ENCODE measurements around the gene IRF9.

Gene IRF9, protein sequence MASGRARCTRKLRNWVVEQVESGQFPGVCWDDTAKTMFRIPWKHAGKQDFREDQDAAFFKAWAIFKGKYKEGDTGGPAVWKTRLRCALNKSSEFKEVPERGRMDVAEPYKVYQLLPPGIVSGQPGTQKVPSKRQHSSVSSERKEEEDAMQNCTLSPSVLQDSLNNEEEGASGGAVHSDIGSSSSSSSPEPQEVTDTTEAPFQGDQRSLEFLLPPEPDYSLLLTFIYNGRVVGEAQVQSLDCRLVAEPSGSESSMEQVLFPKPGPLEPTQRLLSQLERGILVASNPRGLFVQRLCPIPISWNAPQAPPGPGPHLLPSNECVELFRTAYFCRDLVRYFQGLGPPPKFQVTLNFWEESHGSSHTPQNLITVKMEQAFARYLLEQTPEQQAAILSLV

DNA sequence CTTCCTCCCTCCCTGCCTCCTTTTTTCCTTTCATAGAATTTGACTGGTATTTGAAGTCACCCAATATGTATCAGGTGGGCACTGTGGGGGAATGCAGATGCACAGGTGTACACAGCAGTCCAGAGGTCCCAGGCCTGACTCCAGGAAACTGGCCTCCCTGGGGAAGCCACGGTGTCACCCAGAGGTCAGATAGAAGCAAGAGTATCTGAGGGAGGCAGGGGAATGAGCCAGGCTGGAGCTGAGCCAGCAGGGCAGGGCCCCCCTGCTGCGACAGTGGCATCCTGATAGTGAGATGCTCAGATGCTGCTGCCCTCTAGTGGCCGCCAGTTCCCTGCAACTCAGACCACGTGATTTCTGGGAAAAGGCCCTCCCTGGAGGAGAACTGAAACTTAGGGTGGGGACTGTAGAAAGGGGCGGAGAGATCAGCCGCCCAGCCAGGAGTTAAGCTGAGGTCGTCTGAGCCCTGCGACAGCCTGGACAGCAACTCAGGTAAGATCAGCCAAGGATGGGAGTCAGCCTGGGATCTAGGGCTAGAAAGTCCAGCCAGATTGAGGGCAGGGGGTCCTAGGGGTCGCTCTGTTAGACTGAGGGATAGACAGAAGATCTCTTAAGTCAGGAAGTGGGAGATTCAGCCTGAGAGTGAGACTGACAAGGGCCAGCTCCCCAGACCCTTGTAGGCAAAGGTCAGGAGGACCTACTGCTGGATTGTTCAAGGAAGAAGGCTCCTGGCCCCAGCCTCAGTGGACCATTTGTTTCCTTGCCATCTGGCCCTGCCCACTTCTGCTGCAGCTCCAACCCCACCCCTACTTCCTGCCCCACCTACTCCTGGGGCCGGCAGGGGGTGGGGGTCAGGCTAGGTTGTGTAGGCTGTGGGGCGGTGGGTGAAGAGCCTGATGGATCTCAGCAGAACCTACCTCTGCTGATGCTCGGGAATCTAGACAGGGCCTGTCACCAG lies at the start of gene IRF9:
TSS of gene IRF9 (plus strand) at position 416 of the 955 bp plus-strand sequence. CDS start 880 bp downstream, outside the sequence.
- 0 out of 2 replicates have a peak, but pooled peaks have one; percentile 10 for TF ChIP-seq EP300 (IDR thresholded peaks at IDR 0.05; ENCODE audit: borderline replicate concordance)
- TF ChIP-seq FOXM1 (IDR thresholded peaks at IDR 0.05; ENCODE audit: borderline replicate concordance, low read depth): no peak
- peak; percentile 42; the same call in 1 of the 2 replicates for TF ChIP-seq TEAD4 (IDR thresholded peaks at IDR 0.05)
- TF ChIP-seq YY1 (IDR thresholded peaks at IDR 0.05; ENCODE audit: low read depth): peak; percentile 21; the same call in 1 of the 2 replicates
- TF ChIP-seq NFIC (IDR thresholded peaks at IDR 0.05): peak; percentile 95
- TF ChIP-seq CREB1 (IDR thresholded peaks at IDR 0.05; ENCODE audit: low read depth): no peak
- TF ChIP-seq RAD21 (IDR thresholded peaks at IDR 0.05; ENCODE audit: low read depth): peak; percentile 73
- TF ChIP-seq, protein P1, sequence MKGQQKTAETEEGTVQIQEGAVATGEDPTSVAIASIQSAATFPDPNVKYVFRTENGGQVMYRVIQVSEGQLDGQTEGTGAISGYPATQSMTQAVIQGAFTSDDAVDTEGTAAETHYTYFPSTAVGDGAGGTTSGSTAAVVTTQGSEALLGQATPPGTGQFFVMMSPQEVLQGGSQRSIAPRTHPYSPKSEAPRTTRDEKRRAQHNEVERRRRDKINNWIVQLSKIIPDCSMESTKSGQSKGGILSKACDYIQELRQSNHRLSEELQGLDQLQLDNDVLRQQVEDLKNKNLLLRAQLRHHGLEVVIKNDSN (IDR thresholded peaks at IDR 0.05): peak; percentile 97
- no peak for TF ChIP-seq EGR1 (IDR thresholded peaks at IDR 0.05)
- no peak; the same call in 1 of the 2 replicates for TF ChIP-seq TAF1 (IDR thresholded peaks at IDR 0.05; ENCODE audit: low read depth)
- TF ChIP-seq TCF12 (IDR thresholded peaks at IDR 0.05; ENCODE audit: low read depth): 0 out of 2 replicates have a peak, but pooled peaks have one; percentile 25
- TF ChIP-seq MAX (IDR thresholded peaks at IDR 0.05): peak; percentile 65; the same call in 1 of the 2 replicates
- no peak for TF ChIP-seq CEBPB (IDR thresholded peaks at IDR 0.05)
- TF ChIP-seq, protein P2, sequence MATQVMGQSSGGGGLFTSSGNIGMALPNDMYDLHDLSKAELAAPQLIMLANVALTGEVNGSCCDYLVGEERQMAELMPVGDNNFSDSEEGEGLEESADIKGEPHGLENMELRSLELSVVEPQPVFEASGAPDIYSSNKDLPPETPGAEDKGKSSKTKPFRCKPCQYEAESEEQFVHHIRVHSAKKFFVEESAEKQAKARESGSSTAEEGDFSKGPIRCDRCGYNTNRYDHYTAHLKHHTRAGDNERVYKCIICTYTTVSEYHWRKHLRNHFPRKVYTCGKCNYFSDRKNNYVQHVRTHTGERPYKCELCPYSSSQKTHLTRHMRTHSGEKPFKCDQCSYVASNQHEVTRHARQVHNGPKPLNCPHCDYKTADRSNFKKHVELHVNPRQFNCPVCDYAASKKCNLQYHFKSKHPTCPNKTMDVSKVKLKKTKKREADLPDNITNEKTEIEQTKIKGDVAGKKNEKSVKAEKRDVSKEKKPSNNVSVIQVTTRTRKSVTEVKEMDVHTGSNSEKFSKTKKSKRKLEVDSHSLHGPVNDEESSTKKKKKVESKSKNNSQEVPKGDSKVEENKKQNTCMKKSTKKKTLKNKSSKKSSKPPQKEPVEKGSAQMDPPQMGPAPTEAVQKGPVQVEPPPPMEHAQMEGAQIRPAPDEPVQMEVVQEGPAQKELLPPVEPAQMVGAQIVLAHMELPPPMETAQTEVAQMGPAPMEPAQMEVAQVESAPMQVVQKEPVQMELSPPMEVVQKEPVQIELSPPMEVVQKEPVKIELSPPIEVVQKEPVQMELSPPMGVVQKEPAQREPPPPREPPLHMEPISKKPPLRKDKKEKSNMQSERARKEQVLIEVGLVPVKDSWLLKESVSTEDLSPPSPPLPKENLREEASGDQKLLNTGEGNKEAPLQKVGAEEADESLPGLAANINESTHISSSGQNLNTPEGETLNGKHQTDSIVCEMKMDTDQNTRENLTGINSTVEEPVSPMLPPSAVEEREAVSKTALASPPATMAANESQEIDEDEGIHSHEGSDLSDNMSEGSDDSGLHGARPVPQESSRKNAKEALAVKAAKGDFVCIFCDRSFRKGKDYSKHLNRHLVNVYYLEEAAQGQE (IDR thresholded peaks at IDR 0.05; ENCODE audit: low read depth): no peak
- TF ChIP-seq ZBTB7A (IDR thresholded peaks at IDR 0.05; ENCODE audit: low read depth): no peak

GRCh38 chr14:24113379-24113800 lies 47.7 kb upstream of the IRF9 start:
- TF ChIP-seq CREB1 (IDR thresholded peaks at IDR 0.05; ENCODE audit: low read depth) (no peak), TAF1 (IDR thresholded peaks at IDR 0.05; ENCODE audit: low read depth) (no peak), TCF12 (IDR thresholded peaks at IDR 0.05; ENCODE audit: low read depth) (no peak), FOXM1 (IDR thresholded peaks at IDR 0.05; ENCODE audit: borderline replicate concordance, low read depth) (no peak), YY1 (IDR thresholded peaks at IDR 0.05; ENCODE audit: low read depth) (no peak), EP300 (IDR thresholded peaks at IDR 0.05; ENCODE audit: borderline replicate concordance) (no peak), MAX (IDR thresholded peaks at IDR 0.05) (no peak), EGR1 (IDR thresholded peaks at IDR 0.05) (no peak), CEBPB (IDR thresholded peaks at IDR 0.05) (no peak), TEAD4 (IDR thresholded peaks at IDR 0.05) (no peak), NFIC (IDR thresholded peaks at IDR 0.05) (no peak)
- TF ChIP-seq, protein P2 (IDR thresholded peaks at IDR 0.05; ENCODE audit: low read depth): no peak
- TF ChIP-seq, protein P1 (IDR thresholded peaks at IDR 0.05): no peak

- TF ChIP-seq TAF1 (IDR thresholded peaks at IDR 0.05; ENCODE audit: low read depth) (peak; percentile 73), FOXM1 (IDR thresholded peaks at IDR 0.05; ENCODE audit: borderline replicate concordance, low read depth) (0 out of 2 replicates have a peak, but pooled peaks have one; percentile 34), EP300 (IDR thresholded peaks at IDR 0.05; ENCODE audit: borderline replicate concordance) (no peak), MAX (IDR thresholded peaks at IDR 0.05) (peak; percentile 77), NFIC (IDR thresholded peaks at IDR 0.05) (no peak), TEAD4 (IDR thresholded peaks at IDR 0.05) (no peak), ZBTB7A (IDR thresholded peaks at IDR 0.05; ENCODE audit: low read depth) (no peak), RAD21 (IDR thresholded peaks at IDR 0.05; ENCODE audit: low read depth) (no peak), CREB1 (IDR thresholded peaks at IDR 0.05; ENCODE audit: low read depth) (no peak), YY1 (IDR thresholded peaks at IDR 0.05; ENCODE audit: low read depth) (peak; percentile 14; the same call in 1 of the 2 replicates), EGR1 (IDR thresholded peaks at IDR 0.05) (peak; percentile 62), TCF12 (IDR thresholded peaks at IDR 0.05; ENCODE audit: low read depth) (no peak), CEBPB (IDR thresholded peaks at IDR 0.05) (peak; percentile 49; the same call in 1 of the 2 replicates)
- TF ChIP-seq, protein P1 (IDR thresholded peaks at IDR 0.05): no peak
- TF ChIP-seq, protein P2 (IDR thresholded peaks at IDR 0.05; ENCODE audit: low read depth): no peak
These were observed 47.1 kb upstream of the IRF9 start for GRCh38 chr14:24113801-24114531.
